Peyer's patch (tissue), 4 donors: ENCODE measurements around the gene ARMC9.

Experiments used
- CTCF ChIP-seq, 6 experiments: fragments of 450-650 bp in 4 of 6; fragments of 200-600 bp in 2 of 6; sonication (generic) in 1 of 6; IDR thresholded peaks; one replicate each; pipeline ENCODE4 v1.5.1; 2017 to 2019; ENCODE audit warnings: antibody characterized with exemption in 6 of 6, mild to moderate bottlenecking in 3 of 6, moderate library complexity in 1 of 6
- POLR2A ChIP-seq, 2 donors: fragments of 450-650 bp; IDR thresholded peaks; one replicate each; pipeline ENCODE4 v1.5.1; 2017; ENCODE audit warnings: antibody characterized with exemption in 2 of 2, mild to moderate bottlenecking in 2 of 2, moderate library complexity in 2 of 2

GRCh38 chr2:231176066-231176465 is 22.4 kb upstream of the ARMC9 start:
- no peak for TF ChIP-seq POLR2A (IDR thresholded peaks at IDR 0.05)
- no peak for TF ChIP-seq CTCF (IDR thresholded peaks at IDR 0.05)
